Stimulated activated CD8-positive, alpha-beta memory T cell treated with anti-CD3 and anti-CD28 coated beads, Interleukin-4, amount 100 ng/mL, for 1 hour (primary cell): ENCODE measurements around the gene FAM89B.

Experiments
- DNase-seq, 2 donors: peaks; one replicate each; pipeline ENCODE4 v3.0.0-alpha.2; 2020; ENCODE audit warnings: low read depth in 2 of 2, low spot score in 1 of 2

FAM89B gene

GRCh38 chr11:65538915-65539743, 33.2 kb upstream of the FAM89B start:
- no peak for DNase-seq

- DNase-seq = no peak
These were observed 32.5 kb upstream of the FAM89B start for GRCh38 chr11:65539744-65540289.

GRCh38 chr11:65540290-65541092, 31.8 kb upstream of the FAM89B start:
- peak; percentile 69 to 73 for DNase-seq

- no peak for DNase-seq
These were observed 31.0 kb upstream of the FAM89B start for GRCh38 chr11:65541093-65541982.

- DNase-seq = no peak
These were observed 29.5 kb upstream of the FAM89B start for GRCh38 chr11:65542738-65543390.

- no peak for DNase-seq
These were observed 26.5 kb upstream of the FAM89B start for GRCh38 chr11:65545853-65546216.

- DNase-seq = peak; percentile 98 to 99
These were observed 25.9 kb upstream of the FAM89B start for GRCh38 chr11:65546217-65546958.

GRCh38 chr11:65547446-65548125, 24.8 kb upstream of the FAM89B start:
- no peak for DNase-seq

- no peak for DNase-seq
These were observed 23.9 kb upstream of the FAM89B start for GRCh38 chr11:65548395-65548794.

- no peak for DNase-seq
These were observed 23.2 kb upstream of the FAM89B start for GRCh38 chr11:65549096-65549495.

- no peak for DNase-seq
These were observed 20.6 kb upstream of the FAM89B start for GRCh38 chr11:65551572-65552387.

GRCh38 chr11:65552388-65552951, 19.9 kb upstream of the FAM89B start:
- no peak for DNase-seq

- peak in 1 of 2 donors; percentile 50 for DNase-seq
These were observed 18.9 kb upstream of the FAM89B start for GRCh38 chr11:65553301-65554001.

- no peak for DNase-seq
These were observed 18.1 kb upstream of the FAM89B start for GRCh38 chr11:65554057-65554818.

- DNase-seq = no peak
These were observed 17.4 kb upstream of the FAM89B start for GRCh38 chr11:65554842-65555430.

- DNase-seq = no peak
These were observed 16.6 kb upstream of the FAM89B start for GRCh38 chr11:65555693-65556231.
